GM18520 (cell line): ENCODE measurements around the gene LRRIQ3.
A peak's percentile ranks its signal among the peaks of the same experiment; 100 is the strongest.
"Not testable (repeated sequence)": the region's sequence is repeated elsewhere in the genome, so short reads cannot be mapped to it uniquely, and the experiment has no call there.

Experiments used
- ATAC-seq: cut with Tn5 transposase; IDR thresholded peaks from one replicate; pipeline ENCODE4 v1.9.1; 2021; ENCODE audit not compliant: unreplicated experiment

The LRRIQ3 gene

GRCh38 chr1:74197657-74198552 is at the start of gene LRRIQ3, which contains the start of gene FPGT:
TSS of gene LRRIQ3 (minus strand) at chr1:74198176. CDS start at chr1:74183684, 14,492 bp downstream.
TSS of gene FPGT (plus strand) at chr1:74198242. CDS start at chr1:74198279, 37 bp downstream.
- peak; percentile 95 for ATAC-seq

GRCh38 chr1:74246315-74246714 is 48.3 kb upstream of the LRRIQ3 start:
- no peak for ATAC-seq

GRCh38 chr1:74245168-74245772 is 47.3 kb upstream of the LRRIQ3 start:
- no peak for ATAC-seq

GRCh38 chr1:74237787-74238186 is 39.8 kb upstream of the LRRIQ3 start:
- no peak for ATAC-seq

- ATAC-seq: no peak
Measured at GRCh38 chr1:74237035-74237434, 39.1 kb upstream of the LRRIQ3 start.

- no peak for ATAC-seq
Measured at GRCh38 chr1:74236440-74236839, 38.5 kb upstream of the LRRIQ3 start.

GRCh38 chr1:74235153-74235552 is 37.2 kb upstream of the LRRIQ3 start, which contains the start of gene TNNI3K:
TSS of gene TNNI3K (plus strand) at chr1:74235387. CDS start at chr1:74235452, 65 bp downstream.
- ATAC-seq: no peak

- no peak for ATAC-seq
Measured at GRCh38 chr1:74223453-74223852, 25.5 kb upstream of the LRRIQ3 start.

- ATAC-seq: no peak
Measured at GRCh38 chr1:74222701-74223100, 24.7 kb upstream of the LRRIQ3 start.

GRCh38 chr1:74215229-74215628 is 17.3 kb upstream of the LRRIQ3 start:
- no peak for ATAC-seq

GRCh38 chr1:74205266-74205665 is 7.3 kb upstream of the LRRIQ3 start:
- no peak for ATAC-seq

GRCh38 chr1:74199504-74199903 is 1.5 kb upstream of the LRRIQ3 start:
- no peak for ATAC-seq

GRCh38 chr1:74197255-74197654 is 721 bp downstream of the LRRIQ3 start:
- no peak for ATAC-seq

- no peak for ATAC-seq
Measured at GRCh38 chr1:74195339-74195738, 2.6 kb downstream of the LRRIQ3 start.

GRCh38 chr1:74193908-74194307 is 4.1 kb downstream of the LRRIQ3 start:
- no peak for ATAC-seq

GRCh38 chr1:74180490-74180889 is 17.5 kb downstream of the LRRIQ3 start:
- ATAC-seq: no peak

GRCh38 chr1:74174423-74174822 is 23.6 kb downstream of the LRRIQ3 start:
- ATAC-seq: not testable (repeated sequence)

GRCh38 chr1:74162333-74162732 is 35.6 kb downstream of the LRRIQ3 start:
- ATAC-seq: no peak

GRCh38 chr1:74161497-74161896 is 36.5 kb downstream of the LRRIQ3 start:
- ATAC-seq: no peak

- ATAC-seq: no peak
Measured at GRCh38 chr1:74160046-74160445, 37.9 kb downstream of the LRRIQ3 start.

- ATAC-seq: no peak
Measured at GRCh38 chr1:74145086-74145485, 52.9 kb downstream of the LRRIQ3 start.

- not testable (repeated sequence) for ATAC-seq
Measured at GRCh38 chr1:74117370-74117769, 80.6 kb downstream of the LRRIQ3 start.
